HepG2 (cell line): ENCODE measurements around the gene ZACN. TPM values are rescaled to one million over a fixed set of nuclear protein-coding genes. Genes with fewer than 3 reads are reported as not detected.
A peak's percentile ranks its signal among the peaks of the same experiment; 100 is the strongest.

Source experiments
- CBFB ChIP-seq: sonication (generic); formaldehyde crosslinking; IDR thresholded peaks from 2 replicates; pipeline ENCODE4 v1.4.0; 2020; ENCODE audit warnings: missing genetic modification reagents
- CREM ChIP-seq, 2 experiments: sonication (generic) in 1 of 2; formaldehyde crosslinking in 1 of 2; IDR thresholded peaks; 2 replicates each; pipeline versions ENCODE4 v1.4.0 to v1.6.1; 2016 to 2020; ENCODE audit warnings: antibody characterized with exemption in 1 of 2, mild to moderate bottlenecking in 1 of 2, missing genetic modification reagents in 1 of 2
- ELF3 ChIP-seq: IDR thresholded peaks from 2 replicates; pipeline ENCODE4 v1.6.1; 2016; ENCODE audit warnings: missing genetic modification reagents, missing compliant biosample characterization
- FOXO1 ChIP-seq: sonication (generic); formaldehyde crosslinking; IDR thresholded peaks from 2 replicates; pipeline ENCODE4 v1.4.0; 2020; ENCODE audit warnings: missing genetic modification reagents
- HOMEZ ChIP-seq: IDR thresholded peaks from 2 replicates; pipeline ENCODE4 v1.6.1; 2016; ENCODE audit warnings: low read depth
- HOXD1 ChIP-seq: sonication (generic); formaldehyde crosslinking; IDR thresholded peaks from 2 replicates; pipeline ENCODE4 v1.5.0; 2020; ENCODE audit warnings: missing genetic modification reagents
- IKZF1 ChIP-seq: fragments of 450-650 bp; IDR thresholded peaks from 2 replicates; pipeline ENCODE4 v1.7.1; 2016
- KMT2A ChIP-seq: sonication (generic); formaldehyde crosslinking; IDR thresholded peaks from 2 replicates; pipeline ENCODE4 v1.4.0; 2020; ENCODE audit warnings: missing genetic modification reagents
- NFYC ChIP-seq: IDR thresholded peaks from 2 replicates; pipeline ENCODE4 v1.6.1; 2016; ENCODE audit warnings: missing genetic modification reagents, missing compliant biosample characterization
- PLRG1 ChIP-seq: fragments of 450-650 bp; conservative IDR thresholded peaks from 2 replicates; pipeline ENCODE4 v1.6.1; 2016
- POGZ ChIP-seq: sonication (generic); formaldehyde crosslinking; IDR thresholded peaks from 2 replicates; pipeline ENCODE4 v1.4.0; 2020; ENCODE audit warnings: mild to moderate bottlenecking, missing genetic modification reagents
- POLR2A ChIP-seq, 2 experiments: IDR thresholded peaks; 2 replicates each; pipeline ENCODE4 v1.6.1; 2011; ENCODE audit warnings: low read depth in 2 of 2, low read length in 2 of 2, mild to moderate bottlenecking in 1 of 2, moderate library complexity in 1 of 2; ENCODE audit not compliant: insufficient read depth in 1 of 2
- REL ChIP-seq: sonication (generic); formaldehyde crosslinking; conservative IDR thresholded peaks from 2 replicates; pipeline ENCODE4 v1.8.0; 2022; ENCODE audit warnings: mild to moderate bottlenecking, missing genetic modification reagents, moderate library complexity
- TERF1 ChIP-seq: sonication (generic); formaldehyde crosslinking; IDR thresholded peaks from 2 replicates; pipeline ENCODE4 v1.8.0; 2022; ENCODE audit warnings: mild to moderate bottlenecking, missing genetic modification reagents, moderate library complexity
- TIGD3 ChIP-seq: sonication (generic); formaldehyde crosslinking; IDR thresholded peaks from 2 replicates; pipeline ENCODE4 v1.5.1; 2020; ENCODE audit warnings: mild to moderate bottlenecking, missing genetic modification reagents, borderline replicate concordance
- TOPORS ChIP-seq: sonication (generic); formaldehyde crosslinking; IDR thresholded peaks from 2 replicates; pipeline ENCODE4 v1.8.0; 2023; ENCODE audit warnings: mild to moderate bottlenecking, missing genetic modification reagents
- USF2 ChIP-seq, 2 experiments: sonication (generic) in 1 of 2; formaldehyde crosslinking in 1 of 2; IDR thresholded peaks; 2 replicates each; pipeline versions ENCODE4 v1.5.1 to v1.6.1; 2011 to 2020; ENCODE audit warnings: borderline replicate concordance in 1 of 2, low read depth in 1 of 2, low read length in 1 of 2, mild to moderate bottlenecking in 1 of 2, missing genetic modification reagents in 1 of 2, moderate library complexity in 1 of 2
- ZBTB43 ChIP-seq: sonication (generic); formaldehyde crosslinking; conservative IDR thresholded peaks from 2 replicates; pipeline ENCODE4 v1.4.0; 2020; ENCODE audit warnings: missing genetic modification reagents
- ZC3H4 ChIP-seq: sonication (generic); formaldehyde crosslinking; IDR thresholded peaks from 2 replicates; pipeline ENCODE4 v1.4.0; 2020; ENCODE audit warnings: missing genetic modification reagents, borderline replicate concordance
- ZNF143 ChIP-seq: sonication (generic); formaldehyde crosslinking; IDR thresholded peaks from 2 replicates; pipeline ENCODE4 v1.4.0; 2020; ENCODE audit warnings: missing genetic modification reagents
- ZNF274 ChIP-seq: sonication (generic); formaldehyde crosslinking; IDR thresholded peaks from 2 replicates; pipeline ENCODE4 v1.5.1; 2020; ENCODE audit warnings: mild to moderate bottlenecking, missing genetic modification reagents
- ZNF431 ChIP-seq: sonication (generic); formaldehyde crosslinking; IDR thresholded peaks from 2 replicates; pipeline ENCODE4 v1.9.0; 2022; ENCODE audit warnings: missing genetic modification reagents, low read depth, mild to moderate bottlenecking, borderline replicate concordance
- ZNF775 ChIP-seq: sonication (generic); formaldehyde crosslinking; IDR thresholded peaks from 2 replicates; pipeline ENCODE4 v1.4.0; 2020; ENCODE audit warnings: missing genetic modification reagents, mild to moderate bottlenecking, moderate library complexity, borderline replicate concordance
- polyA plus RNA-seq, 8 experiments: library from polyadenylated mRNA; depleted of rRNA in 3 of 8; stranded (reverse) in 7 of 8; unstranded in 1 of 8; fragments of >200 nt; fragmentation: Illumina TruSeq in 4 of 8; extraction: Trizol in 4 of 8; gene quantifications; 2 replicates each; pipeline versions ENCODE4 v1.2.1 to v1.2.3, GENCODE V29; 2011 to 2016; ENCODE audit warnings: low read depth in 4 of 8, missing spikeins in 1 of 8, mixed read lengths in 1 of 8; ENCODE audit not compliant: insufficient read depth in 1 of 8
- total RNA-seq, 5 experiments: library from RNA; depleted of rRNA; stranded (reverse); fragments of >200 nt; fragmentation: Illumina TruSeq; extraction: Trizol; gene quantifications; 2 replicates each; pipeline ENCODE4 v1.2.3, GENCODE V29; 2016; ENCODE audit warnings: low read depth in 1 of 5

ZACN gene
- total and polyA plus RNA-seq, 2 of the 13 experiments (the other 11 are each of a cell fraction or from before 2014, with no cell fraction given): 0.11 to 0.15 TPM

- TF ChIP-seq HOMEZ (CRISPR knock-in tag): peak; percentile 57; the same call in 1 of the 2 replicates
- TF ChIP-seq ZNF143 (CRISPR knock-in tag): peak; percentile 92
- TF ChIP-seq FOXO1 (CRISPR knock-in tag): peak; percentile 84
- TF ChIP-seq ELF3 (CRISPR knock-in tag): peak; percentile 69
- peak; percentile 20; the same call in 1 of the 2 replicates for TF ChIP-seq CREM (IDR thresholded peaks at IDR 0.05)
- no peak for TF ChIP-seq CREM (CRISPR knock-in tag; IDR thresholded peaks at IDR 0.05)
- TF ChIP-seq POGZ: peak; percentile 69; the same call in 1 of the 2 replicates
- TF ChIP-seq POLR2A (IDR thresholded peaks at IDR 0.05; ENCODE audit: insufficient read depth in 1 of 2, low read depth in 2 of 2, low read length in 2 of 2): peak; percentile 79 to 94
- TF ChIP-seq TOPORS: peak; percentile 73; the same call in 1 of the 2 replicates
- no peak for TF ChIP-seq USF2 (IDR thresholded peaks at IDR 0.05; ENCODE audit: low read depth, low read length)
- TF ChIP-seq USF2 (CRISPR knock-in tag; IDR thresholded peaks at IDR 0.05; ENCODE audit: borderline replicate concordance): peak; percentile 51; the same call in 1 of the 2 replicates
- no peak for TF ChIP-seq IKZF1
- peak; percentile 12; the same call in 1 of the 2 replicates for TF ChIP-seq NFYC
- peak; percentile 77 for TF ChIP-seq ZNF274 (CRISPR knock-in tag)
- no peak for TF ChIP-seq PLRG1
- peak; percentile 14; the same call in 1 of the 2 replicates for TF ChIP-seq ZNF775 (CRISPR knock-in tag)
- TF ChIP-seq ZC3H4 (CRISPR knock-in tag): no peak
- TF ChIP-seq KMT2A (CRISPR knock-in tag): peak; percentile 96
- TF ChIP-seq TIGD3 (CRISPR knock-in tag): no peak
- TF ChIP-seq HOXD1 (CRISPR knock-in tag): 0 out of 2 replicates have a peak, but pooled peaks have one; percentile 12
- peak; percentile 96 for TF ChIP-seq ZNF431 (CRISPR knock-in tag)
- peak; percentile 84 for TF ChIP-seq CBFB (CRISPR knock-in tag)
- TF ChIP-seq REL: peak; percentile 91
- TF ChIP-seq TERF1 (CRISPR knock-in tag): peak; percentile 88; the same call in 1 of the 2 replicates
- 0 out of 2 replicates have a peak, but pooled peaks have one; percentile 26 for TF ChIP-seq ZBTB43 (CRISPR knock-in tag)
Measured at GRCh38 chr17:76072148-76072858, 6.7 kb upstream of the ZACN start, which contains the start of gene SRP68 (continued).
